Mesodermal cell (in vitro differentiated cells): Measurements from ENCODE around the gene OXSR1.
"Not testable (repeated sequence)": the region's sequence is repeated elsewhere in the genome, so short reads cannot be mapped to it uniquely, and the experiment has no call there.

Source experiments
- H3K27ac ChIP-seq: 2 replicates; pipeline ENCODE4 v1.7.0; 2013; ENCODE audit warnings: mild to moderate bottlenecking, low read depth, low read length, moderate library complexity; ENCODE audit not compliant: severe bottlenecking
- H3K36me3 ChIP-seq: 2 replicates; pipeline ENCODE4 v1.7.1; 2013; ENCODE audit warnings: mild to moderate bottlenecking, low read length, moderate library complexity; ENCODE audit not compliant: control insufficient read depth, insufficient read depth
- H3K4me1 ChIP-seq: one replicate; pipeline ENCODE4 v1.7.1; 2013; ENCODE audit warnings: mild to moderate bottlenecking, low read length; ENCODE audit not compliant: insufficient read depth, control insufficient read depth, poor library complexity, severe bottlenecking
- H3K4me3 ChIP-seq: 2 replicates; pipeline ENCODE4 v1.7.0; 2013; ENCODE audit warnings: low read length, control low read depth, mild to moderate bottlenecking; ENCODE audit not compliant: insufficient read depth, poor library complexity, severe bottlenecking; ENCODE audit errors: extremely low read depth
- H3K9me3 ChIP-seq: 2 replicates; pipeline ENCODE4 v1.7.1; 2013; ENCODE audit warnings: mild to moderate bottlenecking, low read length, moderate library complexity; ENCODE audit not compliant: control insufficient read depth
- WGBS, 2 experiments: methylation state at CpG; one replicate each; pipeline ENCODE4 v1.1.5; 2013; ENCODE audit warnings: missing lambda C conversion rate in 2 of 2; ENCODE audit not compliant: insufficient coverage in 2 of 2; 5-methylcytosine and 5-hydroxymethylcytosine counted together

The OXSR1 gene

DNA sequence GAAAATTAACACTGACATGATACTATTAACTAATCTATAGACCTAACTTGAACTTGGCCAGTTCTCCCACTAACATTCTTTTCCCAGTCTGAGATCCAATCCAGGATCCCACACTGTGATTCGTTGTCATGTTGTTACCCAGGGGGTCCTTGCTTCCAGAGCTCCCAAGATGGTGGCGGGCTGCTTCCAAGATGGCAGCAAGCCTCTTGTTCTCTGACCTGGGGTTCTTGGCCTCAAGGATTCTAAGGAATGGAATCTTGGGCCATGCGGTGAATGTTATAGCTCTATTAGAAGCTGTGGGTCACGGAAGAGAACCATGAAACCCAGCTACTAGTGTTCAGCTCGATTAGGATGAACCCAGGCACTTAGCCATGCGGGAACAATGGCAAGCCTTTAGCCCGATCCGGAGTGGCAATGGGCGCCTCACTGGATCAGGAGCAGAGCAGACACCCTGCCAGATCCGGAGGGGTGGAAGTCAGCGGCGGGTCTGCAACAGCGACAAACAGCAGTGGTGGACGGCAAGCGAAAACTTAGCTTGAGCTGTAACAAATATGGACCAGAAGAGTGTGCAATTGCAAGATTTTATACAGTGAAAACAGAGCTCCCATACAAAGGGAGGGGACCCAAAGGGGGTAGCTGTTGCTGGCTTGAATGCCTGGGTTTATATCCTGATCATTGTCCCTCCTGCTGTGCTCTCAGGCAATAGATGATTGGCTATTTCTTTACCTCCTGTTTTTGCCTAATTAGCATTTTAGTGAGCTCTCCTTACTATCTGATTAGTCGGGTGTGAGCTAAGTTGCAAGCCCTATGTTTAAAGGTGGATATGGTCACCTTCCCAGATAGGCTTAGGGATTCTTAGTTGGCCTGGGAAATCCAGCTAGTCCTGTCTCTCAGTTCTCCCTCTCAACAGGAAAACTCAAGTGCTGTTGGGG, 124.2 kb downstream of the OXSR1 start:
- H3K36me3 ChIP-seq, H3K4me3 ChIP-seq, H3K9me3 ChIP-seq, H3K4me1 ChIP-seq, H3K27ac ChIP-seq: not testable (repeated sequence)
- WGBS, 2 experiments: 89 to 90% methylated on average over 12 to 14 of the region's 16 CpGs

DNA sequence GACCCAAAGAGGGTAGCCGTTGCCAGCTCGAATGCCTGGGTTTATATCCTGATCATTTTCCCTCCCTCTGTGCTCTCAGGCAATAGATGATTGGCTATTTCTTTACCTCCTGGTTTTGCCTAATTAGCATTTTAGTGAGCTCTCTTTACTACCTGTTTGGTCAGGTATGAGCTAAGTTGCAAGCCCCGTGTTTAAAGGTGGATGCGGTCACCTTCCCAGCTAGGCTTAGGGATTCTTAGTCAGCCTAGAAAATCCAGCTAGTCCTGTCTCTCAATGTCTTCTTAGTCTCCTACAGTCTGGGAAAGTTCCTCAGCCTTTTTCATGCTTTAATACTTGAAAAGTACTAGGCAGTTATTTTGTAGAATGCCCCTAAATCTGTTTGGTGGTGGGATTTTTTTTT, 131.7 kb downstream of the OXSR1 start:
- 100% methylated on average over 4 of the region's 4 CpGs; no CpG with 5 or more reads in 1 of the 2 experiments for WGBS, 2 experiments
- H3K36me3 ChIP-seq, H3K4me1 ChIP-seq, H3K4me3 ChIP-seq, H3K27ac ChIP-seq, H3K9me3 ChIP-seq: not testable (repeated sequence)

- Histone ChIP-seq H3K9me3 (no peaks in the 10 kb centered on the region), H3K4me1 (no peaks in the 10 kb centered on the region), H3K36me3 (no peaks in the 10 kb centered on the region), H3K27ac (no peak overlapping the region), H3K4me3 (no peak overlapping the region)
These were observed 132.2 kb downstream of the OXSR1 start for GRCh38 chr3:38297537-38297936.

- Histone ChIP-seq H3K4me1 (no peaks in the 10 kb centered on the region), H3K9me3 (no peaks in the 10 kb centered on the region), H3K27ac (no peak overlapping the region), H3K4me3 (no peak overlapping the region), H3K36me3 (no peaks in the 10 kb centered on the region)
- 75 to 77% methylated on average over 2 of the region's 5 CpGs for WGBS, 2 experiments
These were observed 132.8 kb downstream of the OXSR1 start for GRCh38 chr3:38297947-38298711.
